PC-3 (cell line): ENCODE measurements around the gene SLC25A21. TPM values are rescaled to one million over a fixed set of nuclear protein-coding genes. Genes with fewer than 3 reads are reported as not detected.

Experiments
- ATAC-seq: fragments of 200-7000 bp; cut with Tn5 transposase; 2 replicates; pipeline ENCODE4 v1.9.1; 2020; ENCODE audit warnings: mild to moderate bottlenecking, moderate library complexity
- BruUV-seq: library from RNA; stranded (reverse); fragments of 400-500 nt; replicated peaks from 2 replicates; lab custom pipeline; 2021; lab: Mats Ljungman, UMichigan
- CTCF ChIA-PET: fragments of 300-600 bp; sonication (Branson Sonifier 250); formaldehyde crosslinking; loops from one replicate; lab custom pipeline; 2022; ENCODE audit warnings: antibody characterized with exemption; lab: Charles Lee
- POLR2A ChIA-PET: fragments of 300-600 bp; sonication (Branson Sonifier 250); formaldehyde crosslinking; loops from one replicate; lab custom pipeline; 2022; ENCODE audit warnings: antibody characterized with exemption; ENCODE audit not compliant: unreplicated experiment; lab: Charles Lee
- DNase-seq: peaks from one replicate; pipeline ENCODE4 v3.0.0-alpha.2; 2015
- H2AFZ ChIP-seq: fragments of 300-600 bp; sonication (generic); 2 replicates; pipeline ENCODE4 v1.6.0; 2016; ENCODE audit warnings: antibody characterized with exemption, low read length
- H3F3A ChIP-seq: fragments of 300-600 bp; sonication (generic); one replicate; pipeline ENCODE4 v1.6.0; 2017; ENCODE audit warnings: antibody characterized with exemption, low read length, control low read depth, mild to moderate bottlenecking; ENCODE audit not compliant: unreplicated experiment
- H3K27ac ChIP-seq: fragments of 300-600 bp; sonication (generic); 2 replicates; pipeline ENCODE4 v1.5.1; 2016; ENCODE audit warnings: mild to moderate bottlenecking, low read length
- H3K27me3 ChIP-seq: fragments of 300-600 bp; sonication (generic); 2 replicates; pipeline ENCODE4 v1.6.1; 2016; ENCODE audit warnings: low read length, mixed read lengths
- H3K36me3 ChIP-seq: fragments of 300-600 bp; sonication (generic); 2 replicates; pipeline ENCODE4 v1.6.1; 2016; ENCODE audit warnings: low read depth, mixed run types, low read length, mixed read lengths
- H3K4me1 ChIP-seq: fragments of 300-600 bp; sonication (generic); 2 replicates; pipeline ENCODE4 v1.5.1; 2016; ENCODE audit warnings: low read length; ENCODE audit not compliant: insufficient read depth
- H3K4me2 ChIP-seq: fragments of 300-600 bp; sonication (generic); 2 replicates; pipeline ENCODE4 v1.6.0; 2016; ENCODE audit warnings: low read length
- H3K4me3 ChIP-seq: fragments of 300-600 bp; sonication (generic); 2 replicates; pipeline ENCODE4 v1.5.1; 2016; ENCODE audit warnings: mild to moderate bottlenecking, low read length, mixed read lengths
- H3K79me2 ChIP-seq: fragments of 300-600 bp; sonication (generic); 2 replicates; pipeline ENCODE4 v1.6.1; 2017; ENCODE audit warnings: low read length, mixed read lengths
- H3K9ac ChIP-seq: fragments of 300-600 bp; sonication (generic); 2 replicates; pipeline ENCODE4 v1.6.0; 2016; ENCODE audit warnings: mild to moderate bottlenecking, low read length
- H3K9me2 ChIP-seq: fragments of 300-600 bp; sonication (generic); replicated peaks from 2 replicates; pipeline ENCODE4 v1.6.1; 2016; ENCODE audit warnings: mixed run types, low read length, mixed read lengths
- H3K9me3 ChIP-seq: fragments of 300-600 bp; sonication (generic); 2 replicates; pipeline ENCODE4 v1.6.1; 2016; ENCODE audit warnings: low read length, mixed read lengths
- H4K20me1 ChIP-seq: fragments of 300-600 bp; sonication (generic); 2 replicates; pipeline ENCODE4 v1.6.1; 2016; ENCODE audit warnings: low read length, mixed read lengths
- CTCF ChIP-seq: fragments of 300-600 bp; sonication (generic); conservative IDR thresholded peaks from 2 replicates; pipeline ENCODE4 v1.5.1; 2017; ENCODE audit warnings: antibody characterized with exemption, low read depth, mild to moderate bottlenecking, low read length
- EZH2 ChIP-seq: fragments of 300-600 bp; sonication (generic); IDR thresholded peaks from one replicate; pipeline ENCODE4 v1.6.1; 2017; ENCODE audit warnings: antibody characterized with exemption, mild to moderate bottlenecking, low read length; ENCODE audit not compliant: unreplicated experiment
- EZH2phosphoT487 ChIP-seq: fragments of 300-600 bp; sonication (generic); IDR thresholded peaks from 2 replicates; pipeline ENCODE4 v1.6.1; 2018; ENCODE audit warnings: mild to moderate bottlenecking, antibody characterized with exemption, low read length, borderline replicate concordance
- intact Hi-C: fragments of 100-400 bp; cut with micrococcal nuclease; formaldehyde crosslinking; loops from 2 replicates; pipeline ENCODE4 v1.9.0; 2023
- total RNA-seq: library from RNA; depleted of rRNA; stranded (reverse); fragments of >200 nt; gene quantifications from 2 replicates; pipeline ENCODE4 v1.2.3, GENCODE V29; 2014

SLC25A21 gene
- total RNA-seq, 1 experiment from 2014 or later, result 0.87 TPM

DNA sequence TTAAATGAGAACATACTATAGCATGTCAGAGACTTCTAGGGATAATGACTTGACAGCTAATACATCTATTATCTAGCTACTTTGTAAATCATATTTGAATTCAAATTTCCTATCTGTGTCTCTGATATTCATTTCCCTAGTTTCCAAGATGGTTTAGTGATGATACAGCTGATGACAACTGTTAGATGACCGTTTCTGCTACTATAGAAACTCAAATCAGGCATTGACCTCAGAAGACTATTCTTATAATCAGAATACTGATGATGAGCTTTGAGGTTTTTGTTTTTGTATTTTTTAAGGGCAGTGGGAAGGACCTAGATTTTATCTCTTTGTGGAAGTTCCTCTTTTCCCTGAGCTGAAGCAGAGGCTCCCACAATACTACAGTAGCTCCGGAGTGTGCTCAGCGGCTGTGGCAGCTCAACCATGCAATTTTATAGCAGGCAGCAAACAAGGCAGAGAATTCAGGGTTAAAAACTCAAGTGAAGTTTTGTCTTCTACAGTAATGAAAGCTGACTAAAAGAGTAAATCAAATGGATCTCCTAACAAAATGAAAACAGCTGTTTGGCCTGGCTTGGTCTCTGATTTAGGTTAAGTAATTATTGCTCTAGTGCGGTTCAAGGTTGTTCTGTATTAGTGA lies 145.1 kb downstream of the SLC25A21 start:
- Histone ChIP-seq H3F3A (no peaks in the 10 kb centered on the region), H4K20me1 (no peaks in the 10 kb centered on the region), H3K4me2 (no peak overlapping the region), H3K27me3 (no peaks in the 10 kb centered on the region), H2AFZ (no peak overlapping the region), H3K4me3 (no peak overlapping the region), H3K4me1 (no peaks in the 10 kb centered on the region), H3K27ac (no peak overlapping the region), H3K9ac (no peak overlapping the region), H3K9me3 (no peaks in the 10 kb centered on the region), H3K36me3 (no peaks in the 10 kb centered on the region), H3K9me2 (no peaks in the 10 kb centered on the region), H3K79me2 (no peaks in the 10 kb centered on the region)
- POLR2A ChIA-PET, result no interaction called here
- TF ChIP-seq EZH2 (no peak), CTCF (no peak), EZH2phosphoT487 (no peak)
- no peak for ATAC-seq
- no TSS peak for BruUV-seq
- intact Hi-C loops, result no loop called here
- CTCF ChIA-PET, result interaction anchor here (0.6 kb wide), 1 partner anchor 365 kb away, joined by 3 read pairs; no protein-coding TSS in a partner anchor
- no peak for DNase-seq

- intact Hi-C loops, result no loop called here
- CTCF ChIA-PET, result interaction anchor here (0.7 kb wide), 1 partner anchor 251 kb away, joined by 5 read pairs; no protein-coding TSS in a partner anchor
These were observed 148.4 kb downstream of the SLC25A21 start for GRCh38 chr14:37023875-37024565.

More at GRCh38 chr14:37023875-37024565, 148.4 kb downstream of the SLC25A21 start:
- POLR2A ChIA-PET, result no interaction called here
- no peaks in the 10 kb centered on the region for H3K27me3 ChIP-seq
- H3K9ac ChIP-seq, result no peak overlapping the region
- no peak overlapping the region for H3K4me2 ChIP-seq
- no peaks in the 10 kb centered on the region for H3K9me3 ChIP-seq
- H3K27ac ChIP-seq, result no peak overlapping the region
- no peak overlapping the region for H3K4me3 ChIP-seq
- no peaks in the 10 kb centered on the region for H3K9me2 ChIP-seq
- DNase-seq (peak; percentile 10), ATAC-seq (peak; percentile 27; the same call in 1 of the 2 replicates)
- no peaks in the 10 kb centered on the region for H3K36me3 ChIP-seq
- no peaks in the 10 kb centered on the region for H3F3A ChIP-seq
- no peaks in the 10 kb centered on the region for H3K79me2 ChIP-seq
- no peak overlapping the region for H2AFZ ChIP-seq
- no TSS peak for BruUV-seq
- peak; percentile 61 for TF ChIP-seq CTCF
- TF ChIP-seq EZH2, result no peak
- no peaks in the 10 kb centered on the region for H3K4me1 ChIP-seq
- no peaks in the 10 kb centered on the region for H4K20me1 ChIP-seq
